GM15510 (cell line): ENCODE results near the gene DNMT1.

Source experiments
- POLR2A ChIP-seq: IDR thresholded peaks from 3 replicates; pipeline ENCODE4 v1.6.1; 2011; ENCODE audit warnings: borderline replicate concordance; ENCODE audit not compliant: insufficient read length; ENCODE audit errors: extremely low read depth

Gene DNMT1

DNA sequence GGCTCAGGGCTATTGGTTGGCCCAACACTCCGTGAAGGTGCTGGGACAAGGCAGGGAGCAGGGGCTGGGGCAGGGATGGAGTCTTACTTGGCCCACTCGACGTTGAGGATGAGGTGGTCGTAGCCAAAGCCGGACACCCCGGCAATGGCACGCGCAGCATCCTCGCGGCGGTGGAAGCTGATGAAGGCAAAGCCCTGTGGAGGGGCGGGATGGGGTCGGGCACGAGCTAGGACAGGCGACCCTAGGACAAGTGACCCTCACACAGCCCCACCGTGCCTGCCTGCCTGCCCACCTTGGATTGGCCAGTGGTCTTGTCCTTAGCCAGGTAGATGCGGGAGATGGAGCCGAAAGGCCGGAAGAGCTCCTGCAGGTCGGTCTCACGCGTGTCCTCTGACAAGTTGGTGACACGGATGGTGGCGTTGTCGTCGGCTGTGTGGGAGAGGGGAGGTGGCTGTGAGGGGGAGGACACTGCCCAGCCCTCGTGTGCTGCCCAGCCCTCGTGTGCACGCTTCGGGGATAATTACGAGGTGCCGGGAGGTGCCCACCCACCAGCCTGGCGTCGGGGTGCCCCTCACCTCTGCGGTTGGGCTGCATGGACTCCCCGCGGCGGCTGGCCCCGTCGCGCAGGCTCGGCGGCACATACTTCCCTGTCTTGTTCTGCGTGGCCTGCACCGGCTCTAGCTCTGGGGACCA is 79.2 kb downstream of the DNMT1 start:
- TF ChIP-seq POLR2A, result peak; percentile 37

DNA sequence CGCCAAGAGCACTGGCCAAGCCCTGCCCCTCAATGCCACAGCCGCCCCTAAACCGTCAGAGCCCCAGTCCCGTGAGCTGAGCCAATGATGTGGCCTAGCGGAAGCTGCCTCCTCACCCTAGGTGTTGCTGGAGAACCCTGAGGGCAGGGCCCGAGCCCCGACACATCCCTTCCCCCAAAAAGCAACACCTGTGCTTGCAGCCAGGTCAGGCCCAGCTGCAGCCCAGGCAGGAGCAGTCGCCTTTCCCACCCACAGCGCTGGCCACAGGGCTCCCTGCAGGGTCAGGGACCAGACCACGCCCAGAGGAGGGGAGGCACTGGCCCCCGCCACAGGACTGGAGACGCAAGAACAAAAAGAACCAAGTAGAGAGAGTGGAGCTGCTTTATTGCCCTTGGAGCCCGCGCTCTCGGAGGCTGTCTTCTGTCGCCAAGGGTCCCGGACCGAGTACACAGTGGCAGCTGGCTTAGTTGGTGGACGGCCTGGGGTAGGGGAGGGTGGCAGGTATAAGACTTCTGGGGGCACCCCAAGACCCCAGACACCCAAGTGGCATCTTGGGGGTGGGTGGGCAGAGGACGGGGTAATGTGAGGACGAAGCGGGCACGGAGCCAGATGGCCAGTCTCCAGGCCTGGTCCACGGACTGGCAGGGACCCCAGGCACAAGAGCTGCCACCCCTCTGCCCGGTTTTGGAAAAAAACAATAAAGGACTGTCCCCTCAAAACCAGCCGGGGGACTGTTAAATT is 79.9 kb downstream of the DNMT1 start:
- TF ChIP-seq POLR2A, result peak; percentile 28

DNA sequence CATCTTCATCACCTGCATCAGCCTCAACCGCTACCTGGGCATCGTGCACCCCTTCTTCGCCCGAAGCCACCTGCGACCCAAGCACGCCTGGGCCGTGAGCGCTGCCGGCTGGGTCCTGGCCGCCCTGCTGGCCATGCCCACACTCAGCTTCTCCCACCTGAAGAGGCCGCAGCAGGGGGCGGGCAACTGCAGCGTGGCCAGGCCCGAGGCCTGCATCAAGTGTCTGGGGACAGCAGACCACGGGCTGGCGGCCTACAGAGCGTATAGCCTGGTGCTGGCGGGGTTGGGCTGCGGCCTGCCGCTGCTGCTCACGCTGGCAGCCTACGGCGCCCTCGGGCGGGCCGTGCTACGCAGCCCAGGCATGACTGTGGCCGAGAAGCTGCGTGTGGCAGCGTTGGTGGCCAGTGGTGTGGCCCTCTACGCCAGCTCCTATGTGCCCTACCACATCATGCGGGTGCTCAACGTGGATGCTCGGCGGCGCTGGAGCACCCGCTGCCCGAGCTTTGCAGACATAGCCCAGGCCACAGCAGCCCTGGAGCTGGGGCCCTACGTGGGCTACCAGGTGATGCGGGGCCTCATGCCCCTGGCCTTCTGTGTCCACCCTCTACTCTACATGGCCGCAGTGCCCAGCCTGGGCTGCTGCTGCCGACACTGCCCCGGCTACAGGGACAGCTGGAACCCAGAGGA is 80.6 kb downstream of the DNMT1 start:
- no peak for TF ChIP-seq POLR2A

DNA sequence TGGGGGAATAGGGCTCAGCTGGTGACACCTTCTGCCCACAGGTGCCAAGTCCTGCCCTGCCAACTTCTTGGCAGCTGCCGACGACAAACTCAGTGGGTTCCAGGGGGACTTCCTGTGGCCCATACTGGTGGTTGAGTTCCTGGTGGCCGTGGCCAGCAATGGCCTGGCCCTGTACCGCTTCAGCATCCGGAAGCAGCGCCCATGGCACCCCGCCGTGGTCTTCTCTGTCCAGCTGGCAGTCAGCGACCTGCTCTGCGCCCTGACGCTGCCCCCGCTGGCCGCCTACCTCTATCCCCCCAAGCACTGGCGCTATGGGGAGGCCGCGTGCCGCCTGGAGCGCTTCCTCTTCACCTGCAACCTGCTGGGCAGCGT is 81.2 kb downstream of the DNMT1 start:
- TF ChIP-seq POLR2A, result peak; percentile 43

DNA sequence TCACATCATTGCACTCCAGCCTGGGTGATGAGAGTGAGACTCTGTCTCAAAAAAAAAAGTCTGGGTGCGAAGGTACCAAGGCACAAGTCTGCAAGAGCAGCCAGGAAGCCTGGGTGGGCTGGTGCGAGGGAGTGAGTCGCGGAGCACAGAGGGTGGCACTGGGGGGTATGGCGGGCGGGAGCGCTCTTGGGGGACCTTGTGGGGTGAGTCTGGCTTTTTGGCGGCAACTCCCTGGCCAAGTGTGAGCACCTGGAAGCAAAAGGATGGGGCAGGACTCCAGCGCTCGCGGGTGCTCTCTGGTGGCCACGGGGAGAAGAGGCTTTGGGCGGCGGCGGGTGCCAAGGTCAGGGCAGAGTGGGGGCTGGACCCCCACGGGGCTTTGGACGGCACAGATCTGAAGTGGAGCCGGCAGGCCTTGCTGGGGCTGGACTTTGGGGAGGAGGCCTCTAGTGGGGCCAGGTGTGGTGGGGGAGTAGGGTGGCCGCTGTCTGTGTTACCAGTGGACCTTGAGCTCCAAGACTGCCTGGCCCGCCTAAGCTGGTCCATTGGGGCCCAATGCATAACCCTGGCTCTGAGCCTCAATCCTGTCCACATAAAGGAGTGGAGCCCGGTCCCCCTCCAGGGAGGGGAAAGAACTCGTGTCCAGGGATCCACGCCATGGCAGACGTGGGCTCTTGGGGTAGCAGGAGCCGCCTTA is 81.7 kb downstream of the DNMT1 start:
- peak; percentile 37 for TF ChIP-seq POLR2A

DNA sequence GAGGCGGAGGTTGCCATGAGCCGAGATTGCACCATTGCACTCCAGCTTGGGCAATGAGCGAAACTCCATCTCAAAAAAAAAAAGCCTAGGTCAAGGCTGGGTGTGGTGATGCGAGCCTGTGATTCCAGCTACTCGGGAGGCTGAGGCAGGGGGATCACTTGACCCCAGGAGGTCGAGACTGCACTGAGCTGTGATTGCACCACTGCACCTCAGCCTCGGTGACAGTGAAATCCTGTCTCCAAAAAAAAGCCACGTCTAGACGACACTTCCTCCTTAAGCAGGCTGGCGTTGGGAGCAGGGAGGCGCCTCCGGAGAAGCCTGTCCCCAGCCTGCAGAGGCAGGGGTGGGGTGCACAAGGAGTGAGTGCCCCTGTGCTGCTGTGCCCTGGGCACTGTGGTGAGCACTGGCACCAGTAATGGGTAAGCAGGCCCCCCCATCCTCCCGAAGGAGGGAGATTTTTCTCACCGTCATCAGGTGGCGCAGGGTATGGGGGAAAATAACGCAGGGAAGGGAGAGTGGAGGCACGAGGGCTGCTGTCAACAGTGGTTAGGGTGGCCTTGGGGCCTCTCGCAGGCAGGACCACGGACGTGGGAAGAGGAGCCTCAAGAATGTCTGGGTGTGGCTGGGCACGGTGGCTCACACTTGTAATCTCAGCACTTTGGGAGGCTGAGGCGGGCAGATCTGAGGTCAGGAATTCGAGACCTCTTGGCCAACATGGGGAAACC is 82.6 kb downstream of the DNMT1 start:
- peak; percentile 25 for TF ChIP-seq POLR2A

DNA sequence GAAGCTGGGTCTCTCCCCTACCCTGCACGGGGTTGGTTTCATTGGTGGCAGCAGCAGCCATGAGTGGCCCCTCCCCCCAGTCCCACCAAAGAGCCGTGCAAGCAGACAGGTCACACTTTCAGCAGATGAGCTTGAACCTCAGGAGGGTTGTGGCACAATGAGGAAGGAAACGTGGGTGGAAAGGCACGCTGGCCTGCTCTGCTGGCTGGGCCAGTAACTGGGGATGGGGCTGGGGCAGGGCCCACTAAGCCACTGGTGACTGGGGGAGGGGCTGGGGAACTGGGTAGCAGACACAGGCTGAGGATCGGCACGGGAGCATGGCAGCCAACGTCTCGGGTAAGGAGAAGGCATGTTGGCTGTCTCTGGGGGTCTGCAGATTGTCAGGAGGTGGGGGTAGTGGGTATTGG is 83.3 kb downstream of the DNMT1 start, which contains the start of gene P2RY11:
P2RY11 (plus strand) TSS at position 289 of the 407 bp plus-strand sequence; CDS start at position 318, 29 bp downstream.
- peak; percentile 43 for TF ChIP-seq POLR2A

DNA sequence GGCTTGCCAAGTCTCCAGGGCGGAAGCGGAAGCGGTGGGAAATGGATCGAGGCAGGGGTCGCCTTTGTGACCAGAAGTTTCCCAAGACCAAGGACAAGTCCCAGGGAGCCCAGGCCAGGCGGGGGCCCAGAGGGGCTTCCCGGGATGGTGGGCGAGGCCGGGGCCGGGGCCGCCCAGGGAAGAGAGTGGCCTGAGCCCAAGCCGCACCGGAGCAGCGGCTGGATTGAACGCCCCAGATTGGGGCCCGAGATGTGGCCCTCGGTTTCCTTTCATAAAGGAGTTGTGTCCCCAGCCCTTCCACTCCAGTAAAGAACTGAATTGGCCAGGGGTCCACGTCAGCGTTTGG is 83.8 kb downstream of the DNMT1 start:
- TF ChIP-seq POLR2A, result no peak

DNA sequence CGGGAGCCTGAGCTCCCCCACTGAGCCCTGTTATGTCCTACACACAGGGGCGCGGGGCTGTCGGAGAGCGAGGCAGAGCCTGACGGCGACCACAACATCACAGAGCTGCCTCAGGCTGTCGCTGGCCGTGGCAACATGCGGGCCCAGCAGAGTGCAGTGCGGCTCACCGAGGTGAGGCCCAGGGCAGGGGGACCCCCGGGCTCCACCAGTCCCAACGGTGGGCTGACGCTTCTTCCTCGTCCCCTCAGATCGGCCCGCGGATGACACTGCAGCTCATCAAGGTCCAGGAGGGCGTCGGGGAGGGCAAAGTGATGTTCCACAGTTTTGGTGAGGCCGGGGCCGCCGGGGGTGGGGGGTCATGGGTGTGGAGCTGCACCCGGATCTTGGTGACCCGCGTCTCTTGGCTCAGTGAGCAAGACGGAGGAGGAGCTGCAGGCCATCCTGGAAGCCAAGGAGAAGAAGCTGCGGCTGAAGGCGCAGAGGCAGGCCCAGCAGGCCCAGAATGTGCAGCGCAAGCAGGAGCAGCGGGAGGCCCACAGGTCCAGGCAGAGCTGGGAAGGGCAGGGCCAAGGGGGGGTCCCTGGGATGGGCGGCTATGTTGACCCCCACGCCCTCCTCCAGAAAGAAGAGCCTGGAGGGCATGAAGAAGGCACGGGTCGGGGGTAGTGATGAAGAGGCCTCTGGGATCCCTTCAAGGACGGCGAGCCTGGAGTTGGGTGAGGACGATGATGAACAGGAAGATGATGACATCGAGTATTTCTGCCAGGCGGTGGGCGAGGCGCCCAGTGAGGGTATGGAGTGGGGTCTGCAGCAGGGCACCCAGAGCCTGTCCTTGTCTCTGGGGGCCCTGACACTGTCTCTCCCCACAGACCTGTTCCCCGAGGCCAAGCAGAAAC is 84.4 kb downstream of the DNMT1 start:
- no peak for TF ChIP-seq POLR2A

DNA sequence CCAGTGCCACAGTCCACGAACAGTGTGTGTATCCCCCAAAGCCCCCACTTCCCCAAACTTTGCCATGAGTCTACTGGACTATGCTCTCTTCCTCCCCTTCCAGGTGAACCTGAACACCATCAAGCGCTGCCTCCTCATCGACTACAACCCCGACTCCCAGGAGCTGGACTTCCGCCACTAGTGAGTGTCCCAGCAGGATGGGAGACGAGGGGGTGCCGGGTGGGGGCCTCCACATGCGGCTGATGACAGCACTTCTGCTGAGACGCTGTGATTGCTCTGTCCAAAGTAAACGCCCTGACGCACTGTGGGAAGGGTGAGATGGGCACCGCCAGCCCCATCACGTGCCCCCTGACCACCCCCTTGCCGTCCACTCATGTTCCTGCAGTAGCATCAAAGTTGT is 85.2 kb downstream of the DNMT1 start:
- no peak for TF ChIP-seq POLR2A

DNA sequence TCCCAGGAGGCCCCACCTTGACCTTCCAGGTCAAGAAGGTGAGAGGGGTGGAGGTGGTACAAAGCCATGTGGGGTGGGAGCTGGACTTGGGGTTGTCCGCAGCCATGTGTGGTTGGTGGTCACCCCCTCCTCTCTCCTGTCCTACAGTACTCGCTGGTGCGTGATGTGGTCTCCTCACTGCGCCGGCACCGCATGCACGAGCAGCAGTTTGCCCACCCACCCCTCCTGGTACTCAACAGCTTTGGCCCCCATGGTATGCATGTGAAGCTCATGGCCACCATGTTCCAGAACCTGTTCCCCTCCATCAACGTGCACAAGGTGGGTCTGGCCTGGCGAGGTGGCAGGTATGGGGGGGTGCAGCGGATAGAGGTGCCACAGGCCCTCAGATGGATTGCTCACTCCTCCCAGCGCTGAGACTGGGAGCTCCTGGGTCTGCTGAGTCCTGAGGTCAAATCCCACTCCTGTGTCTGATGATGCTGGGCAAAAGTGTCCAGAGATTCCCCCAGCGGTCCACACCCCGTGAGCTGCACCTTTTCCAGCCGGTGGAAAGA is 86.9 kb downstream of the DNMT1 start:
- TF ChIP-seq POLR2A, result peak; percentile 22

DNA sequence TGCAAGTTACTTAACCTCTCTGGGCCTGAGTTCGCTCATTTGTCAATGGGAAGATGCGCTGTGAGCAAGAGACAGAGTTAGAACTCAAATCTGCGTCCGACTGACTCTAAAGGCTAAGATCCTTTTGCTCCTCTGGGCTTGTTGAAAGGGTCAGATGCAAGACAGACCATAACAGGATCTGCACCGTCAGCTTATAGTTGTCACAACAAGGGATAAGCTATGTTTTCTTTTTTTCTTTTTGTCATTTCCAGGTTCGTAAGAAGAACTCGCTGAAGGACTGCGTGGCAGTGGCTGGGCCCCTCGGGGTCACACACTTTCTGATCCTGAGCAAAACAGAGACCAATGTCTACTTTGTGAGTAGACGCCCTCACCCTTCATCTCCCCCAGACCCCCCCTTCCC is 87.5 kb downstream of the DNMT1 start:
- no peak for TF ChIP-seq POLR2A

DNA sequence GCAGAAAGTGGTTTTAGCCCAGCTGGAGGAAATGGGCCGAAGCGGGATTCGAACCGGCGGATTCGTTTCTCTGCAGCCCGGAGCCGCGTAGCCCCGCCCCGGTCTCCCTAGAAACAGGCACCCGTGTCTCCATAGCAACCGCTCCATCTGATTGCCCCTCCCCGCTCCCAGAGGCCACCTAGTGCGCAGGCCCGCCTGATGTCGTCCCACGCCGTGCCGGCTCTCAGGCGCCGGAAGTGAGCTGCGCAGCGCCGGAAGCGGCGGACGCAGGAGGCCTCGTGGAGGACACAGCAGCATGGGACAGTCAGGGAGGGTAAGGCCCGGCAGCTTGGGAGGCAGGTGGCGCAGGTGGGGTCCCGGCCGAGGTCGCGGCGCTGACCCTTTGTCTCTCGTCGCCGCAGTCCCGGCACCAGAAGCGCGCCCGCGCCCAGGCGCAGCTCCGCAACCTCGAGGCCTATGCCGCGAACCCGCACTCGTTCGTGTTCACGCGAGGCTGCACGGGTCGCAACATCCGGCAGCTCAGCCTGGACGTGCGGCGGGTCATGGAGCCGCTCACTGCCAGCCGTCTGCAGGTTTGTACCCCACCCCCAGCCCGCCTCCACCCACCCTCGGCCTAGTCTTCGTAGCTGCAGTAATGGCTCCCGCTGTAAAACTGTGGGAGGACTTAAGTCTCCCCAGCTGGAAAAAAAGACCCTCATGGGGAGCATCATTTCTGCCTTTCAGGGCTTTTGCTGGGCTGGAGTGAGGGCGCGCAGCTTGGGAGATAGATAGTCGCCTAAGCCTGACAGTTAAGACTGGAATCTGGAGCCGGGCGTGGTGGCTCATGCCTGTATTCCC is 88.4 kb downstream of the DNMT1 start, which contains the start of gene PPAN:
PPAN (plus strand) TSS at position 263 of the 837 bp plus-strand sequence; CDS start at position 296, 33 bp downstream.
- peak; percentile 84 for TF ChIP-seq POLR2A
